Stimulated activated CD4-positive, alpha-beta T cell treated with anti-CD3 and anti-CD28 coated beads, Interleukin-1b, Interleukin-23, amount 100 ng/mL, for 1 hour (primary cell): ENCODE data around the gene FFAR4.

Experiments used
- DNase-seq, 2 donors: peaks; one replicate each; pipeline ENCODE4 v3.0.0-alpha.2; 2020; ENCODE audit warnings: low read depth in 2 of 2

The FFAR4 gene

GRCh38 chr10:93600446-93601145, 34.1 kb downstream of the FFAR4 start:
- DNase-seq: no peak

GRCh38 chr10:93601146-93601773, 34.8 kb downstream of the FFAR4 start, which contains the start of gene RBP4:
RBP4 (minus strand) TSS chr10:93601235; CDS start chr10:93601028, 207 bp downstream.
- no peak for DNase-seq

GRCh38 chr10:93601774-93602162, 35.3 kb downstream of the FFAR4 start:
- DNase-seq: no peak

- no peak for DNase-seq
Observed at GRCh38 chr10:93603023-93603422, 36.6 kb downstream of the FFAR4 start.

- DNase-seq: no peak
Observed at GRCh38 chr10:93604146-93604545, 37.7 kb downstream of the FFAR4 start.

GRCh38 chr10:93608421-93608820, 42.0 kb downstream of the FFAR4 start:
- no peak for DNase-seq

GRCh38 chr10:93612311-93612710, 45.8 kb downstream of the FFAR4 start, which contains the start of gene PDE6C:
PDE6C (plus strand) TSS chr10:93612537; CDS start chr10:93612726, 189 bp downstream.
- no peak for DNase-seq

GRCh38 chr10:93613126-93613525, 46.7 kb downstream of the FFAR4 start:
- no peak for DNase-seq

GRCh38 chr10:93614101-93614825, 47.8 kb downstream of the FFAR4 start:
- DNase-seq: no peak

GRCh38 chr10:93615576-93616235, 49.2 kb downstream of the FFAR4 start:
- DNase-seq: no peak

GRCh38 chr10:93620925-93621324, 54.5 kb downstream of the FFAR4 start:
- no peak for DNase-seq

GRCh38 chr10:93622942-93623341, 56.5 kb downstream of the FFAR4 start:
- no peak for DNase-seq

- DNase-seq: no peak
Observed at GRCh38 chr10:93628858-93629257, 62.4 kb downstream of the FFAR4 start.

GRCh38 chr10:93629647-93630305, 63.3 kb downstream of the FFAR4 start:
- no peak for DNase-seq

- no peak for DNase-seq
Observed at GRCh38 chr10:93630625-93631557, 64.4 kb downstream of the FFAR4 start.
